HepG2 (cell line): ENCODE data around the gene TMCO4. TPM values are rescaled to one million over a fixed set of nuclear protein-coding genes. Genes with fewer than 3 reads are reported as not detected.
A peak's percentile ranks its signal among the peaks of the same experiment; 100 is the strongest.

Experiments
- ARID4A ChIP-seq: sonication (generic); formaldehyde crosslinking; IDR thresholded peaks from 2 replicates; pipeline ENCODE4 v1.5.0; 2020; ENCODE audit warnings: mild to moderate bottlenecking, missing genetic modification reagents, borderline replicate concordance
- CCDC6 ChIP-seq: sonication (generic); formaldehyde crosslinking; IDR thresholded peaks from 2 replicates; pipeline ENCODE4 v1.8.1; 2022; ENCODE audit warnings: mild to moderate bottlenecking, missing genetic modification reagents, moderate library complexity
- DBP ChIP-seq: sonication (generic); formaldehyde crosslinking; IDR thresholded peaks from 2 replicates; pipeline ENCODE4 v1.4.0; 2020; ENCODE audit warnings: missing genetic modification reagents; ENCODE audit errors: not compliant biosample characterization
- DNMT3B ChIP-seq: conservative IDR thresholded peaks from 2 replicates; pipeline ENCODE4 v1.6.1; 2016; ENCODE audit warnings: missing biosample characterization, control low read depth
- LCORL ChIP-seq, 2 experiments: fragments of 450-650 bp in 1 of 2; sonication (generic) in 1 of 2; formaldehyde crosslinking in 1 of 2; IDR thresholded peaks; 2 replicates each; pipeline versions ENCODE4 v1.5.0 to v1.6.1; 2017 to 2020; ENCODE audit warnings: antibody characterized with exemption in 1 of 2, missing genetic modification reagents in 1 of 2
- MED1 ChIP-seq: sonication (generic); formaldehyde crosslinking; IDR thresholded peaks from 2 replicates; pipeline ENCODE4 v1.4.0; 2020; ENCODE audit warnings: missing genetic modification reagents
- SMARCE1 ChIP-seq: fragments of 450-650 bp; IDR thresholded peaks from 2 replicates; pipeline ENCODE4 v1.6.1; 2017; ENCODE audit warnings: borderline replicate concordance
- SMC3 ChIP-seq: IDR thresholded peaks from 2 replicates; pipeline ENCODE4 v1.6.1; 2011; ENCODE audit warnings: low read length, improper control_type of control experiment
- SP5 ChIP-seq: IDR thresholded peaks from 2 replicates; pipeline ENCODE4 v1.6.1; 2016; ENCODE audit warnings: low read depth, borderline replicate concordance
- TAF15 ChIP-seq: fragments of 200-400 bp; formaldehyde crosslinking; IDR thresholded peaks from one replicate; pipeline ENCODE4 v1.6.1; 2018; ENCODE audit warnings: mild to moderate bottlenecking, low read depth, low read length; ENCODE audit not compliant: poor library complexity, severe bottlenecking
- ZBTB26 ChIP-seq: IDR thresholded peaks from 2 replicates; pipeline ENCODE4 v1.6.1; 2016; ENCODE audit warnings: missing compliant biosample characterization, missing genetic modification reagents, borderline replicate concordance
- ZNF256 ChIP-seq: sonication (generic); formaldehyde crosslinking; conservative IDR thresholded peaks from 2 replicates; pipeline ENCODE4 v1.4.0; 2020; ENCODE audit warnings: missing genetic modification reagents
- ZNF609 ChIP-seq: sonication (generic); formaldehyde crosslinking; IDR thresholded peaks from 2 replicates; pipeline ENCODE4 v1.4.0; 2020; ENCODE audit warnings: mild to moderate bottlenecking, missing genetic modification reagents, borderline replicate concordance
- ZNF691 ChIP-seq: sonication (generic); formaldehyde crosslinking; IDR thresholded peaks from 2 replicates; pipeline ENCODE4 v1.4.0; 2020; ENCODE audit warnings: missing genetic modification reagents, low read depth, mild to moderate bottlenecking, borderline replicate concordance
- ZNF782 ChIP-seq: sonication (generic); formaldehyde crosslinking; IDR thresholded peaks from 2 replicates; pipeline ENCODE4 v1.4.0; 2020; ENCODE audit warnings: missing genetic modification reagents, mild to moderate bottlenecking, borderline replicate concordance
- ZNF878 ChIP-seq: sonication (generic); formaldehyde crosslinking; IDR thresholded peaks from 2 replicates; pipeline ENCODE4 v1.8.1; 2023; ENCODE audit warnings: mild to moderate bottlenecking, missing genetic modification reagents, moderate library complexity
- polyA plus RNA-seq, 8 experiments: library from polyadenylated mRNA; depleted of rRNA in 3 of 8; stranded (reverse) in 7 of 8; unstranded in 1 of 8; fragments of >200 nt; fragmentation: Illumina TruSeq in 4 of 8; extraction: Trizol in 4 of 8; gene quantifications; 2 replicates each; pipeline versions ENCODE4 v1.2.1 to v1.2.3, GENCODE V29; 2011 to 2016; ENCODE audit warnings: low read depth in 4 of 8, missing spikeins in 1 of 8, mixed read lengths in 1 of 8; ENCODE audit not compliant: insufficient read depth in 1 of 8
- total RNA-seq, 5 experiments: library from RNA; depleted of rRNA; stranded (reverse); fragments of >200 nt; fragmentation: Illumina TruSeq; extraction: Trizol; gene quantifications; 2 replicates each; pipeline ENCODE4 v1.2.3, GENCODE V29; 2016; ENCODE audit warnings: low read depth in 1 of 5

Gene TMCO4
- total and polyA plus RNA-seq, 2 of the 13 experiments (the other 11 are each of a cell fraction or from before 2014, with no cell fraction given), result 2.1 to 4.1 TPM

GRCh38 chr1:19799230-19800075 lies at the start of gene TMCO4 (continued):
- no peak for TF ChIP-seq DBP (CRISPR knock-in tag)
- TF ChIP-seq LCORL (IDR thresholded peaks at IDR 0.05), result no peak
- no peak for TF ChIP-seq LCORL (CRISPR knock-in tag; IDR thresholded peaks at IDR 0.05)
- TF ChIP-seq ARID4A (CRISPR knock-in tag), result no peak
- no peak for TF ChIP-seq CCDC6 (CRISPR knock-in tag)
- TF ChIP-seq ZBTB26 (CRISPR knock-in tag), result no peak
- no peak for TF ChIP-seq ZNF609 (CRISPR knock-in tag)
- no peak for TF ChIP-seq ZNF256
- 0 out of 2 replicates have a peak, but pooled peaks have one; percentile 31 for TF ChIP-seq MED1
- TF ChIP-seq ZNF782, result no peak
- no peak for TF ChIP-seq TAF15
- no peak for TF ChIP-seq ZNF878 (CRISPR knock-in tag)
- TF ChIP-seq DNMT3B (CRISPR knock-in tag), result no peak
- no peak for TF ChIP-seq SMARCE1
- no peak for TF ChIP-seq ZNF691 (CRISPR knock-in tag)
- TF ChIP-seq SMC3, result no peak
- no peak for TF ChIP-seq SP5
